ENCODE results near the gene HES5. TPM values are rescaled to one million over a fixed set of nuclear protein-coding genes. Genes with fewer than 3 reads are reported as not detected.
A peak's percentile ranks its signal among the peaks of the same experiment; 100 is the strongest.

Gene HES5
- total RNA-seq, 1 experiment from 2014 or later, result not detected

GRCh38 chr1:2514863-2515762, 14.9 kb downstream of the HES5 start:
- no peak overlapping the region for H2BK12ac ChIP-seq (ENCODE audit: insufficient read length, low read depth, low read length)
- no CpG with 5 or more reads among the region's 45 CpGs for WGBS (ENCODE audit: extremely low coverage, insufficient read length, low lambda C conversion rate)
- no peaks in the 10 kb centered on the region for H3K4me1 ChIP-seq (ENCODE audit: insufficient read depth, low read length)

More at GRCh38 chr1:2514863-2515762, 14.9 kb downstream of the HES5 start:
- Histone ChIP-seq H2BK15ac (ENCODE audit: low read depth, low read length) (no peak overlapping the region), H3K27me3 (ENCODE audit: insufficient read depth, low read length) (no peaks in the 10 kb centered on the region), H3K79me2 (ENCODE audit: insufficient read depth, low read length) (no peaks in the 10 kb centered on the region), H4K20me1 (ENCODE audit: control insufficient read depth, insufficient read depth, insufficient read length) (peaks cover 3% of the 10 kb centered on the region), H4K8ac (replicated peaks; ENCODE audit: insufficient read length, low read depth, low read length) (no peak overlapping the region), H3K9me3 (ENCODE audit: control insufficient read depth, low read depth, low read length) (no peaks in the 10 kb centered on the region), H3K27ac (ENCODE audit: insufficient read length, low read depth, low read length) (no peak overlapping the region), H4K91ac (ENCODE audit: insufficient read length, low read depth, low read length) (no peak overlapping the region), H2BK5ac (ENCODE audit: insufficient read length, low read length) (no peak overlapping the region), H3K14ac (ENCODE audit: insufficient read depth, low read length) (no peak overlapping the region), H3K23me2 (ENCODE audit: insufficient read length, low read depth, low read length, poor library complexity, severe bottlenecking) (no peaks in the 10 kb centered on the region), H3K79me1 (ENCODE audit: insufficient read depth, low read depth, low read length, poor library complexity, severe bottlenecking) (no peaks in the 10 kb centered on the region), H4K5ac (ENCODE audit: insufficient read length, low read depth, low read length) (no peak overlapping the region), H3K9ac (ENCODE audit: extremely low read depth, insufficient read length, low read length) (no peak overlapping the region), H3K18ac (ENCODE audit: insufficient read length, low read depth, low read length) (no peak overlapping the region), H2BK120ac (ENCODE audit: low read depth, low read length, poor library complexity, severe bottlenecking) (no peak overlapping the region), H3K4me2 (ENCODE audit: insufficient read depth, insufficient read length, low read length) (no peak overlapping the region), H2AK5ac (ENCODE audit: insufficient read length, low read length) (no peak overlapping the region), H3K4ac (ENCODE audit: low read depth, low read length) (no peak overlapping the region), H3K23ac (ENCODE audit: insufficient read length, low read depth, low read length) (no peak overlapping the region), H3K56ac (ENCODE audit: insufficient read length, low read depth, low read length) (no peak overlapping the region), H2AFZ (ENCODE audit: low read length) (no peak overlapping the region), H3T11ph (ENCODE audit: low read length) (no peak overlapping the region), H2BK20ac (ENCODE audit: low read depth, low read length, poor library complexity, severe bottlenecking) (no peak overlapping the region)
- Mint-ChIP-seq H3K4me3 (no peak overlapping the region), H3K27ac (no peak overlapping the region), H3K4me1 (no peaks in the 10 kb centered on the region), H3K27me3 (ENCODE audit: low read depth) (no peaks in the 10 kb centered on the region), H3K9me3 (no peaks in the 10 kb centered on the region), H3K36me3 (ENCODE audit: insufficient read depth in 1 of 3, low read depth in 3 of 3) (peaks cover 24 to 61% (median 49%) of the 10 kb centered on the region in 3 experiments)
- DNase-seq, result no peak
- peak; percentile 42; the same call in 2 of the 3 replicates for TF ChIP-seq CTCF (conservative IDR thresholded peaks at IDR 0.05)
